Measurements from ENCODE around the gene NDUFAF8. TPM values are rescaled to one million over a fixed set of nuclear protein-coding genes. Genes with fewer than 3 reads are reported as not detected.

NDUFAF8 gene
- total RNA-seq, 4 donors from 2014 or later, result 16.9 to 38.4 (median 22.3) TPM

DNA sequence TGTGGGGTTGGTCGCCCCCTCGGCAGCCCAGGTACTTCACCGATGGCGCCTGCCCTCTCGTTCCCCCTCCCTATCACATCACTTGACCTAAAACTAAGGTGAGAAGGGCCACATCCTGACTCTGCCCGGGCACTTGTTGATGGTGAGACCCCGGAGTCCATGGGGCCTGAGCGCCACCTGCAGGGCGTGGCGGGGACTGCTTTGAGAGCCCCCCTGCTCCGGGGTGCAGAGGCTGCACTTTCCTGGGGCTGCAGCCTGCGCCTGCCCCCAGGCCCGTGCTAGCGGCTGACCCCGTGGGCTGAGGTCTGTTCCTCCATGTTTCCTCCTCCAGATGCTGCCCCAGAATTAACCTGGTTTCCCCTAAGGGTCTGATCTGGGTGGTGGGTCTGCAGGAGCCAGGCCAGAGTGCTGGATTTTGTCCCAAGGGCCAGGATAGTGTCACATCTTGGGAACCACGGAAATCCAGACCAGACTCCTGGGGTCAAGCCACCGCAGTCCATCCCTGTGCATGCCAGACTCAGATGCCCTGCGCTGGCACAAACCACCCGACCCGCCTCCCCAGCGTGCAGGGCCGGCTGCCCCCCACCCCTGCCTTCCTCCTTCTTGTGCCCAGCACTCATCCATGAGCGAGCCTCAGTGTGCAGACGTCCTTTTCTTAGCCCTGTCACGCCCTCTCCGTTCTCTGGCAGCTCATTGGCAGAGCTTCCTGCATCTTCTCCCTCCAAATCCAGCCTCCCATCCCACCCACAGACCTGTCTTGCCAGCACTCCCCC is 2.7 kb downstream of the NDUFAF8 start:
- Histone ChIP-seq H3K27me3 (no peaks in the 10 kb centered on the region), H3K27ac (no peak overlapping the region), H3K9me3 (no peaks in the 10 kb centered on the region), H3K4me1 (peaks cover 0 to 48% (median 26%) of the 10 kb centered on the region in 3 donors), H3K36me3 (peaks cover 0 to 40% of the 10 kb centered on the region in 2 donors), H3K4me3 (no peak overlapping the region)
- no peak for ATAC-seq
- 59% methylated on average over 6 of the region's 26 CpGs; no CpG with 5 or more reads in 1 of the 2 donors for WGBS, 2 donors (ENCODE audit: low coverage in 1 of 2)
- no peak for TF ChIP-seq POLR2AphosphoS5 (IDR thresholded peaks at IDR 0.05)
- TF ChIP-seq, protein P1, sequence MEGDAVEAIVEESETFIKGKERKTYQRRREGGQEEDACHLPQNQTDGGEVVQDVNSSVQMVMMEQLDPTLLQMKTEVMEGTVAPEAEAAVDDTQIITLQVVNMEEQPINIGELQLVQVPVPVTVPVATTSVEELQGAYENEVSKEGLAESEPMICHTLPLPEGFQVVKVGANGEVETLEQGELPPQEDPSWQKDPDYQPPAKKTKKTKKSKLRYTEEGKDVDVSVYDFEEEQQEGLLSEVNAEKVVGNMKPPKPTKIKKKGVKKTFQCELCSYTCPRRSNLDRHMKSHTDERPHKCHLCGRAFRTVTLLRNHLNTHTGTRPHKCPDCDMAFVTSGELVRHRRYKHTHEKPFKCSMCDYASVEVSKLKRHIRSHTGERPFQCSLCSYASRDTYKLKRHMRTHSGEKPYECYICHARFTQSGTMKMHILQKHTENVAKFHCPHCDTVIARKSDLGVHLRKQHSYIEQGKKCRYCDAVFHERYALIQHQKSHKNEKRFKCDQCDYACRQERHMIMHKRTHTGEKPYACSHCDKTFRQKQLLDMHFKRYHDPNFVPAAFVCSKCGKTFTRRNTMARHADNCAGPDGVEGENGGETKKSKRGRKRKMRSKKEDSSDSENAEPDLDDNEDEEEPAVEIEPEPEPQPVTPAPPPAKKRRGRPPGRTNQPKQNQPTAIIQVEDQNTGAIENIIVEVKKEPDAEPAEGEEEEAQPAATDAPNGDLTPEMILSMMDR (IDR thresholded peaks at IDR 0.05), result peak in 3 of 4 experiments; percentile 63 to 88 (median 76)

DNA sequence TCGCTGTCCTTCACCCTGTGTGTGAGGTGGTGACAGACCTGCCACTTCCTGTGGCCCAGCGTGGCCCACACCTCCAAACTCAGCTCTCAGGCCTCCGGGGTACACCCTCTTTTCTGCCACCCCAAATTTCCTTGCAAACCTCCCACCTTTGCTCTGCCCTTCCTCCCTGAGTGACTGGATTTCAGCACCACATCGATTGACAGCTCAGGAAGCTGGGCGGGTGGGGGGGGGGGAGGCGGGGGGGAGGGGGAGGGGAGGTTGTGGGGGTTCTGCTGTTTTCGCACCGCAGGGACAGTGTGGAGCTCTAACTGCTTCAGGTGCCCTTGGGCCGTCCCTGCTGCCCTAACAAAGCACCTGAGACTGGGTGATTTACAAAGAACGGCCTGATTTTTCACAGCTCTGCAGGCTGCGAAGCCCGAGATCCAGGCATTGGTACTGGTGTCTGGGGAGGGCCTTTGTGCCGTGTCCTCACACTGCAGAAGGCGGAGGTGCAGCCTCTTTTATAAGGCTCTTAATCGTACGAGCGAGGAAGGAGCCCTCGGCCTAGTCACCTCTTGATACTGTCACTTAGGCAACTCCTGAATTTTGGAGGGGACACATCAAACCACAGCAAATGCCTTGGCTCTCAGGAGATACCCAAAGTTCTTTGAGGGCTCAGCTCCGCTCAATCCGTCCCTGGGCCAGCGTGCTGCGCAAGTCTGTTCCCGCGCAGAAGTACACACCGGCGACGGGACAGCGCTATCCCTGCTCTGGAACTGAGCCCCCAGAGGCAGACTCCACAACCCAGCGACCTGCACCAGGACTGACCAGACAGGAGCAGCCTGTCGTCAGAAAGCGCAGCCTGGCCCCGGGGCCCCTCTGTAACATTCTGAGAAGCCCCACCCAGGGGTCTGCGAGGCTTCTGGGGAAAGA is 3.6 kb downstream of the NDUFAF8 start:
- no peak overlapping the region for H3K27ac ChIP-seq
- ATAC-seq, result no peak
- H3K9me3 ChIP-seq, result no peaks in the 10 kb centered on the region
- peaks cover 0 to 36% of the 10 kb centered on the region in 2 donors for H3K36me3 ChIP-seq
- no peak overlapping the region for H3K4me3 ChIP-seq
- TF ChIP-seq, protein P1 (IDR thresholded peaks at IDR 0.05), result no peak
- peaks cover 0 to 40% (median 17%) of the 10 kb centered on the region in 3 donors for H3K4me1 ChIP-seq
- no peaks in the 10 kb centered on the region for H3K27me3 ChIP-seq
- 70 to 88% methylated on average over 2 to 5 of the region's 33 CpGs for WGBS, 2 donors (ENCODE audit: low coverage in 1 of 2)

- H3K27ac ChIP-seq, result no peak overlapping the region
- TF ChIP-seq POLR2A (IDR thresholded peaks at IDR 0.05), result no peak
- no peak for TF ChIP-seq POLR2AphosphoS5 (IDR thresholded peaks at IDR 0.05)
- TF ChIP-seq, protein P1 (IDR thresholded peaks at IDR 0.05), result no peak
- TF ChIP-seq EP300 (IDR thresholded peaks at IDR 0.05), result no peak
- WGBS, 2 donors (ENCODE audit: low coverage in 1 of 2), result 65 to 71% methylated on average over 4 to 10 of the region's 10 CpGs
- no peak overlapping the region for H3K4me3 ChIP-seq
- peaks cover 0 to 39% of the 10 kb centered on the region in 2 donors for H3K36me3 ChIP-seq
- ATAC-seq, result no peak
- no peaks in the 10 kb centered on the region for H3K9me3 ChIP-seq
- peaks cover 0 to 33% (median 11%) of the 10 kb centered on the region in 3 donors for H3K4me1 ChIP-seq
- H3K27me3 ChIP-seq, result no peaks in the 10 kb centered on the region
These were observed 4.2 kb downstream of the NDUFAF8 start for GRCh38 chr17:81243333-81243664.

GRCh38 chr17:81244358-81245023 is 5.4 kb downstream of the NDUFAF8 start:
- no peak for ATAC-seq
- WGBS, 2 donors (ENCODE audit: low coverage in 1 of 2), result 40 to 42% methylated on average over 5 of the region's 24 CpGs
- no peaks in the 10 kb centered on the region for H3K9me3 ChIP-seq
- peaks cover 0 to 47% of the 10 kb centered on the region in 2 donors for H3K36me3 ChIP-seq
- TF ChIP-seq EP300 (IDR thresholded peaks at IDR 0.05), result no peak
- TF ChIP-seq POLR2A (IDR thresholded peaks at IDR 0.05), result no peak
- TF ChIP-seq POLR2AphosphoS5 (IDR thresholded peaks at IDR 0.05), result no peak
- TF ChIP-seq, protein P1 (IDR thresholded peaks at IDR 0.05), result no peak
- H3K4me1 ChIP-seq, result peaks cover 0 to 31% (median 9%) of the 10 kb centered on the region in 3 donors
- H3K27me3 ChIP-seq, result no peaks in the 10 kb centered on the region
- no peak overlapping the region for H3K4me3 ChIP-seq
- no peak overlapping the region for H3K27ac ChIP-seq

Measured in gastroesophageal sphincter (tissue), 4 donors.